GM23338 (cell line): ENCODE data around the gene PPIA. TPM values are rescaled to one million over a fixed set of nuclear protein-coding genes. Genes with fewer than 3 reads are reported as not detected.

Experiments used
- ATAC-seq: fragments of 200-7000 bp; cut with Tn5 transposase; 3 replicates; pipeline ENCODE4 v1.9.1; 2020
- DNase-seq: peaks from one replicate; pipeline ENCODE4 v3.0.0-alpha.2; 2015; ENCODE audit warnings: low spot score
- H2AFZ ChIP-seq: fragments of 200-600 bp; sonication (generic); 2 replicates; pipeline ENCODE4 v1.8.0; 2016; ENCODE audit warnings: antibody characterized with exemption, mild to moderate bottlenecking, moderate library complexity
- H3F3A ChIP-seq: fragments of 200-600 bp; sonication (generic); replicated peaks from 2 replicates; pipeline ENCODE4 v1.8.0; 2017; ENCODE audit warnings: antibody characterized with exemption, mixed run types, low read depth
- H3K27ac ChIP-seq: fragments of 200-600 bp; sonication (generic); 2 replicates; pipeline ENCODE4 v1.6.1; 2016; ENCODE audit warnings: low read depth
- H3K27me3 ChIP-seq: fragments of 200-600 bp; sonication (generic); 2 replicates; pipeline ENCODE4 v1.8.0; 2016; ENCODE audit warnings: mild to moderate bottlenecking, mixed run types, moderate library complexity; ENCODE audit not compliant: insufficient read depth
- H3K36me3 ChIP-seq: fragments of 200-600 bp; sonication (generic); 2 replicates; pipeline ENCODE4 v1.8.0; 2016; ENCODE audit warnings: mild to moderate bottlenecking; ENCODE audit not compliant: insufficient read depth
- H3K4me1 ChIP-seq: fragments of 200-600 bp; sonication (generic); 2 replicates; pipeline ENCODE4 v1.8.0; 2016; ENCODE audit warnings: mild to moderate bottlenecking, moderate library complexity; ENCODE audit not compliant: insufficient read depth
- H3K4me2 ChIP-seq: fragments of 200-600 bp; sonication (generic); 2 replicates; pipeline ENCODE4 v1.7.1; 2017; ENCODE audit warnings: mixed run types
- H3K4me3 ChIP-seq: fragments of 200-600 bp; sonication (generic); 2 replicates; pipeline ENCODE4 v1.6.1; 2016; ENCODE audit warnings: mixed run types
- H3K79me2 ChIP-seq: fragments of 200-600 bp; sonication (generic); replicated peaks from 2 replicates; pipeline ENCODE4 v1.8.0; 2017; ENCODE audit warnings: mild to moderate bottlenecking; ENCODE audit not compliant: insufficient read depth
- H3K9me2 ChIP-seq: fragments of 200-600 bp; sonication (generic); 2 replicates; pipeline ENCODE4 v1.8.0; 2017; ENCODE audit not compliant: insufficient read depth
- H4K20me1 ChIP-seq: fragments of 200-600 bp; sonication (generic); replicated peaks from 2 replicates; pipeline ENCODE4 v1.8.0; 2017; ENCODE audit warnings: mild to moderate bottlenecking; ENCODE audit not compliant: insufficient read depth
- H3K27ac Mint-ChIP-seq: 2 replicates; pipeline ENCODE4 v1.8.0; 2020; ENCODE audit warnings: inconsistent platforms, mild to moderate bottlenecking, moderate library complexity, mixed read lengths
- H3K27me3 Mint-ChIP-seq: 3 replicates; pipeline ENCODE4 v1.8.0; 2022; ENCODE audit warnings: low read depth, mild to moderate bottlenecking, moderate library complexity, mixed read lengths, inconsistent platforms; ENCODE audit not compliant: insufficient read depth, poor library complexity
- H3K36me3 Mint-ChIP-seq: 3 replicates; pipeline ENCODE4 v1.8.0; 2021; ENCODE audit warnings: low read depth, mild to moderate bottlenecking, inconsistent platforms, moderate library complexity, mixed read lengths
- H3K4me1 Mint-ChIP-seq: 3 replicates; pipeline ENCODE4 v1.8.0; 2020; ENCODE audit warnings: mild to moderate bottlenecking, inconsistent platforms, mixed read lengths
- H3K4me3 Mint-ChIP-seq: 3 replicates; pipeline ENCODE4 v1.8.0; 2021; ENCODE audit warnings: moderate library complexity, mild to moderate bottlenecking, inconsistent platforms, mixed read lengths
- H3K9me3 Mint-ChIP-seq: 3 replicates; pipeline ENCODE4 v1.8.0; 2020; ENCODE audit warnings: moderate library complexity, mild to moderate bottlenecking, inconsistent platforms, mixed read lengths
- CTCF ChIP-seq, 2 experiments: fragments of 200-600 bp in 1 of 2; sonication (generic) in 1 of 2; conservative IDR thresholded peaks; 2 replicates each; pipeline versions ENCODE4 v1.5.1 to v1.6.1; 2016 to 2017; ENCODE audit warnings: antibody characterized with exemption in 2 of 2, low read depth in 2 of 2, mild to moderate bottlenecking in 2 of 2, moderate library complexity in 1 of 2
- EZH2 ChIP-seq: fragments of 200-600 bp; sonication (generic); IDR thresholded peaks from one replicate; pipeline ENCODE4 v1.8.0; 2017; ENCODE audit warnings: antibody characterized with exemption, mild to moderate bottlenecking, low read depth; ENCODE audit not compliant: unreplicated experiment
- EZH2phosphoT487 ChIP-seq: fragments of 200-600 bp; sonication (generic); IDR thresholded peaks from one replicate; pipeline ENCODE4 v1.8.1; 2018; ENCODE audit warnings: antibody characterized with exemption; ENCODE audit not compliant: unreplicated experiment
- JUNB ChIP-seq: IDR thresholded peaks from one replicate; pipeline ENCODE4 v1.6.1; 2016; ENCODE audit warnings: antibody characterized with exemption; ENCODE audit not compliant: unreplicated experiment
- NANOG ChIP-seq: IDR thresholded peaks from 2 replicates; pipeline ENCODE4 v1.6.1; 2016; ENCODE audit warnings: antibody characterized with exemption, borderline replicate concordance
- POLR2AphosphoS5 ChIP-seq: IDR thresholded peaks from 2 replicates; pipeline ENCODE4 v1.6.1; 2016; ENCODE audit warnings: antibody characterized with exemption, low read depth
- ZNF331 ChIP-seq: fragments of 250-450 bp; sonication (Bioruptor Pico); IDR thresholded peaks from 2 replicates; pipeline ENCODE4 v1.5.0; 2020; ENCODE audit warnings: low read depth, mild to moderate bottlenecking, moderate library complexity
- ZNF462 ChIP-seq: fragments of 250-450 bp; sonication (Bioruptor Pico); IDR thresholded peaks from 2 replicates; pipeline ENCODE4 v1.5.0; 2020; ENCODE audit warnings: mild to moderate bottlenecking, moderate library complexity
- polyA plus RNA-seq: library from polyadenylated mRNA; unstranded; fragments of >200 nt; fragmentation: Nextera tagmentation; extraction: Ambion mirVana; gene quantifications from 2 replicates; pipeline ENCODE4 v1.2.1, GENCODE V29; 2016
- total RNA-seq: library from RNA; depleted of rRNA; stranded (reverse); fragments of >200 nt; shearing (Covaris generic); gene quantifications from 2 replicates; pipeline ENCODE4 v1.2.3, GENCODE V29; 2014
- TF ChIP-seq, protein P1 (sequence below): IDR thresholded peaks from 2 replicates; pipeline ENCODE4 v1.6.1; 2016; ENCODE audit warnings: antibody characterized with exemption

The PPIA gene
- total and polyA plus RNA-seq, 2 experiments from 2014 or later, result 4,367 to 6,524 TPM

DNA sequence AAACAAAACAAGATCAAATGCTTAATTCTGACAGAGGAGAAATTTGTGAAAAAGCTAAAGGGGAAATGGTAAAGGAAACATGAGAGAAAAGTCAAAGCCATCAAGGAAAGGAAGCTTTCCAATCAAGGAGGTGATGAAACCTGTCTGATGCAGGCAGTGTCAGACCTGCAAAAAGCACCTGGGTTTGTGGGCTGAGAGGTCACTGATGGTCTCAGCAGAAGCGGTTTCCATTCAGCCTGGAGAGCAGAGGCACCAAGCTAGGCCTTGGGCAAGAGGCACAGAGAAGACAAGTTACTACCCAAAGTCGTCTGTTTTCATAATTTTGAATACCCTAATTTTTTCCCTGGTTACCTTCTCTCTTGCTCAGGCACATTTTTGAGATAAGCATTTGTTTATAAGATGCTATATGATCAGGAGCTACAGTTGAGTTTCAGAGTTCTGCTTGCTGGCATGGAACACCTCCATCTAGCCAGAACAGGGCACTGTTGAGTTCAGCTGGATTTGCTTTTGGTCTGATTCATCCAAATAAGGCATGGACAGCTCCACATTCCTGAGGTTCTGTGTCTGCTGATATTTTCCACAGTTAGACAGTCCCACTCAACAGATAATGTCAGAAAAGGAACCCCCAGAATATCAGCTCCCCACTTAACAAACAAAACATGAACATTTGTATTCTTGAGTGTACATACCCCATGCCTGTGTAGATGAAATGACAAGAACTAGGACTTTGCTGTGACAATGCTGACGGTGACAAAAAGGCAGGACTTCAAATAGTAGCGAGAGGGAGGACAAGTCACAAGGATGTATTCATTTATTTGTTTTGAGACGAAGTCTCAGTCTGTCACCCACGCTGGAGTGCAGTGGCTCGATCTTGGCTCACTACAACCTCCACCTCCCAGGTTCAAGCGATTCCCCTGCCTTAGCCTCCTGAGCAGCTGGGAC is 4.9 kb upstream of the PPIA start (continued):
- no peak for TF ChIP-seq CTCF (conservative IDR thresholded peaks at IDR 0.05; ENCODE audit: low read depth in 2 of 2)
- no peak for TF ChIP-seq ZNF331
- TF ChIP-seq, protein P1, sequence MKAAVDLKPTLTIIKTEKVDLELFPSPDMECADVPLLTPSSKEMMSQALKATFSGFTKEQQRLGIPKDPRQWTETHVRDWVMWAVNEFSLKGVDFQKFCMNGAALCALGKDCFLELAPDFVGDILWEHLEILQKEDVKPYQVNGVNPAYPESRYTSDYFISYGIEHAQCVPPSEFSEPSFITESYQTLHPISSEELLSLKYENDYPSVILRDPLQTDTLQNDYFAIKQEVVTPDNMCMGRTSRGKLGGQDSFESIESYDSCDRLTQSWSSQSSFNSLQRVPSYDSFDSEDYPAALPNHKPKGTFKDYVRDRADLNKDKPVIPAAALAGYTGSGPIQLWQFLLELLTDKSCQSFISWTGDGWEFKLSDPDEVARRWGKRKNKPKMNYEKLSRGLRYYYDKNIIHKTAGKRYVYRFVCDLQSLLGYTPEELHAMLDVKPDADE, result no peak
- TF ChIP-seq NANOG, result no peak

GRCh38 chr7:44793919-44794318 is 2.6 kb upstream of the PPIA start:
- Histone ChIP-seq H3K4me1 (peaks cover 12% of the 10 kb centered on the region), H3K9me2 (no peaks in the 10 kb centered on the region), H3F3A (peaks cover 19% of the 10 kb centered on the region), H3K79me2 (peaks cover 39% of the 10 kb centered on the region), H2AFZ (no peak overlapping the region), H3K27ac (no peak overlapping the region), H4K20me1 (peaks cover 14% of the 10 kb centered on the region), H3K4me3 (no peak overlapping the region), H3K27me3 (no peaks in the 10 kb centered on the region), H3K36me3 (peaks cover 12% of the 10 kb centered on the region; the same call in 1 of the 2 replicates), H3K4me2 (no peak overlapping the region)
- Mint-ChIP-seq H3K4me3 (peak overlapping the region; percentile 30; the same call in 1 of the 3 replicates), H3K9me3 (peaks cover 3% of the 10 kb centered on the region; the same call in 1 of the 3 replicates), H3K27ac (no peak overlapping the region), H3K27me3 (peaks cover 20% of the 10 kb centered on the region), H3K36me3 (peaks cover 20% of the 10 kb centered on the region), H3K4me1 (peaks cover 5% of the 10 kb centered on the region; the same call in 1 of the 3 replicates)
- DNase-seq (no peak), ATAC-seq (no peak)
- TF ChIP-seq ZNF331 (no peak), EZH2 (no peak), ZNF462 (CRISPR knock-in tag) (no peak), JUNB (no peak), POLR2AphosphoS5 (no peak), EZH2phosphoT487 (no peak)
- TF ChIP-seq, protein P1, result no peak
